G401.6 (cell line): ENCODE results near the gene MARCKS.

Source experiments
- FAIRE-seq: peaks from 2 replicates; lab custom pipeline; 2012; peaks lifted over from hg19 to GRCh38; lab: Jason Lieb, UNC

The MARCKS gene

DNA sequence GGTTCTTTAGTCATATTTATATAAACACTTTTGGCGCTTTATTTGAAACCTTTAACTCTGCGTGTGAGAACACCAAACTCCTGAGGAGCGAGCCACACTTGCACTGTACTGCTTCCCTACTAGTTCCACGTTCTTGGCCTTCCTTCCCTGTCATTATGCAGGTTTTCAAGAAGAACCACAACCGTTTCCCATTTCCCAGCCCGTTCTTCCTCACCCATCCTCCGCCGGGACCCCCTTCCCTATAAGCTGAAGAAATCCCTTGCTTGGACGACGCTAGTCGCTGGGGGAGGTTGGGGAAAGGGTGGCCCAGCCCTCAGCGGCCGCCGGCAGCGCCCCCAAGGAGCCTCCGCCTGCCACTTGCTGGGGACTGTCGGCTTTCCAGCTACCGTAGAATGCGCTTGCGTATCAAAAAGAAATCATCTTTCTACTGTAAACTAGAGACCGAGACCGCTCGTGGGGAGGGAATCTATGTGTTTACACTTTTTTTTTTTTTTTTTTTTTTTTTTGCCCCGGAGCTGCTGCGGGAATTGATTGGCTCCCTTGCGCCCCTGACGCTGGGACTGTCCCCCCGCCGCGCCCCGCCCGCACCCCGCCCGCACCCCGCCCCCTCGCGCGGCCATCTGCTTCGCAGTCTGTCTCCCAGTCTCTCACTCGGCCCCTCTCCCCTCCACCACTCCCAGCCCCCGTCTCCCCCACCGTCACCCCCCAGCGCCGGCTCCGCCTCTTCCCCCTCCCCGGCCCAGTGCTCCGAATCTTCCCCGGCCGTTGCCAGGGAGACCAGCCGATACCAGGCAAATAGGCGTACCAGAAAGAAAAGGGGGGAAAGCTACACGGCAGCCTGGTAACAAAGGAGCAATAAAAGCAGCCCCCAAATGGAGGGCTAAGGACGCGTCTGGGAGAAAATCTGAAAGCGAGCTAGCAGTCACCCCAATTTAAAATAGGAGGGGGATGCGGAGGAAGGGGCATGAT, 2.3 kb upstream of the MARCKS start:
- FAIRE-seq = no peak

DNA sequence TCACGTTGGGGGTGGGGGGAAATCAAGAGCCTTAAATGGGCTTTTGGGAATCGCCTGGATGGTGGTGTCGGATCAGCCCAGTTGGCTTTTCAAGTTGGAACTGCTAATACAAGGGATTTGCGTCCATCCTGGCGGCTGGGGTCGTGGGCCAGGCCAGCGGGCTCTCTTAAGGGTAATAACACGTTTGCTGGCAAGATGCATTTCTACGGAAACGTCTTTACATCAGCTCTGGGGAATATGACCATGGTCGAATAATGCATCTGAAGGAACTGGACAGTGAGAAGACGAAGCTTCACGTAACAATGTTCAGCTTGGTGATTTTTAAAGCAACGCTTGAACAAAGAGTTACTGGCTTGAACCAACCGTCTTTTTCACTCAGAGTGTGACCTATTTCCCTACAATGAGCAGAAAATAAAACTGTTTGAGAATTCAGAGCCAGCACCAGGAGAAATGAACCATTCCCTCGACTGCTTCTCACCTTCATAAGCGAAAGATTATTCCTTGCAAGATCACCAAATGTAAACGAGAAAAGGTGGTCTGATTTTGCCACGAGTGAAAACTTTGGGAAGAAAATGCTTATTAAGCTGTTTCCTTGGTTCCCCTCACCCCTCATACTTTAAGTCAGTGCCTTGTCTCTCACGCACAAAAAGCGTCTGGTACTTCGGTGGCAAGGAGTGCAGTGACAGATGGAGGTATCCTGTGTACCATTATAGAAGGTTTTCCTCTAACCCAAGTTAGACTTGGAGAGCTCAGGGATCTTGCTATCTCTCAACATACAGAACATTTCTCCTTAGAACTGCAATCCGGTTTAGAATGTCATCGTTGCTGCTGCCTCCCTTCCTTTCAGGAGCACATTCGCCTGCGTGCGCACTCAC, 1.4 kb upstream of the MARCKS start:
- no peak for FAIRE-seq

DNA sequence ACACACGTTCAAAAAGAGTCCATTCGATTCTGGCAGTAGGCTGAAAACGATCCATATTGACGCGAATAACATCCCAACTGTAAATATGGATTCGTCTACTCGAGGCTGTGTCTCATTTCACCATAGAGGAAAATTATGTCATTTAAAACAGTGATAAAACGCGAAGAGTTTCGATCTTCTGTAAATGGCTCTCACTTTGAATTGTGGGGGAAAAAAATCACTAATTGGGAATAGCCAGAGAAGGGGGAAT, 845 bp upstream of the MARCKS start:
- no peak for FAIRE-seq

- FAIRE-seq = no peak
Measured at GRCh38 chr6:113857556-113858479, 673 bp downstream of the MARCKS start.

DNA sequence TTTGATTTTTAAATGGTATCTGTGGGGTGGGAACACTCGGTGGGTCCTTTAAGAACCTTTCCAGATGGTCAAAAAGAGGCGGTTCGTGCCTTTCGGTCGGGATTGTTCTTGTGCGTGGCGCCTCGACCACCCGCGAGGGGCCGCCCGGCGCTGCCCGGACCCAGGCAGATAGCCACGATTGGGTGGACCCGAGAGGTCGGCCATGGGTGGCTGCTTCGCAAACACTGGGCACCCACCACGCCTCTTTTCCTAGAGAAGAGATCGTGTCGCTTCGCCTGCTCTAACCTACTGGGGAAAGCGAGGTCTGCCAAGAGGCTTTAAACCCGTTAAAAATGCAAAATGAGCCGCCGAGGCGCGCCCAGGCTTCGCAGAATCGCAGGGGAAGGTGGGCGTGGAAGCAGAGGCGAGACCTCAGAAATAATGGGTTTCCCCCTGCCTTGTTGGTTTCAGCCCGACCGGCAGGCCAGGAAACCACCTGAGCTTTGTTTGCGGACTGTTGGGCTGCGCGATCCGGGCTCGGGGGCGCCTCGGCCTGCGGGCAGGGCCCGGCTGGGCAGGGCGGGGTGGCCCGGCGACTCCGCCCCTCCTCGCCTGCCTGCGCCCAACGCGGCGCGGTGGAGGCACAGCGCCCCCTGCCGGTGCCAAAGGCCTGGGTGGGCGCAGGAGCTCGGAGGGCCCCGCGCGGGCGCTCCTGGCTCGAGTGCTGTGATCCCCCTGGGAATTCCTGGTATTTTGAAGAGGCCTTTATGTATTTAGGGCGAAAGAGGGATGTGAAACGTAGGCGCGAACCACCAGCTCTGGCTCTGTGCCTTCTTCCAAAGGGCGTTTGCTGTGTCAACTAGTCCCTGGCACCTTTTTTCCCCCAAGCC, 1.6 kb downstream of the MARCKS start:
- FAIRE-seq = no peak

DNA sequence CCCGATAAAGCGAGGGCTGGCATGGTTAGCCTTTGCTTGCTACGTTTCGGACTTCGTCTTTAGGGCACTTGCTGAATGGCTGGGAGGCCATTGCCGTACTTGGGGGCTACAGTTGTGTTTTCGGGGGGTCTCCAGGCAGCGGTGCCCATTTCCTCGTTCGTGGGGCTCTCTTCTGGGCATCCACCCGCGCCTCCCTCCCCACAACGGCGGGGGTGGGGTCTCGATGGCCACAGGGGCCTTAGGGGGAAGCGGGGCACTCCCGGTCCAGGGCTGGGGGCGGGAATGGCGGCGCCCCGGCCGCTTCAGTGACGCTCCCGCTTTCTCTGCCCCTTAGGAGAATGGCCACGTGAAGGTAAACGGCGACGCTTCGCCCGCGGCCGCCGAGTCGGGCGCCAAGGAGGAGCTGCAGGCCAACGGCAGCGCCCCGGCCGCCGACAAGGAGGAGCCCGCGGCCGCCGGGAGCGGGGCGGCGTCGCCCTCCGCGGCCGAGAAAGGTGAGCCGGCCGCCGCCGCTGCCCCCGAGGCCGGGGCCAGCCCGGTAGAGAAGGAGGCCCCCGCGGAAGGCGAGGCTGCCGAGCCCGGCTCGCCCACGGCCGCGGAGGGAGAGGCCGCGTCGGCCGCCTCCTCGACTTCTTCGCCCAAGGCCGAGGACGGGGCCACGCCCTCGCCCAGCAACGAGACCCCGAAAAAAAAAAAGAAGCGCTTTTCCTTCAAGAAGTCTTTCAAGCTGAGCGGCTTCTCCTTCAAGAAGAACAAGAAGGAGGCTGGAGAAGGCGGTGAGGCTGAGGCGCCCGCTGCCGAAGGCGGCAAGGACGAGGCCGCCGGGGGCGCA, 2.4 kb downstream of the MARCKS start:
- FAIRE-seq = no peak

- no peak for FAIRE-seq
Measured at GRCh38 chr6:113860181-113860955, 3.2 kb downstream of the MARCKS start.

DNA sequence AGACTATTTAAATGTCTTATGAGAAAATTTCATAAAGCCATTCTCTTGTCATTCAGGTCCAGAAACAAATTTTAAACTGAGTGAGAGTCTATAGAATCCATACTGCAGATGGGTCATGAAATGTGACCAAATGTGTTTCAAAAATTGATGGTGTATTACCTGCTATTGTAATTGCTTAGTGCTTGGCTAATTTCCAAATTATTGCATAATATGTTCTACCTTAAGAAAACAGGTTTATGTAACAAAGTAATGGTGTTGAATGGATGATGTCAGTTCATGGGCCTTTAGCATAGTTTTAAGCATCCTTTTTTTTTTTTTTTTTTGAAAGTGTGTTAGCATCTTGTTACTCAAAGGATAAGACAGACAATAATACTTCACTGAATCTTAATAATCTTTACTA, 5.0 kb downstream of the MARCKS start:
- no peak for FAIRE-seq

GRCh38 chr6:113870917-113871316, 13.8 kb downstream of the MARCKS start:
- no peak for FAIRE-seq

DNA sequence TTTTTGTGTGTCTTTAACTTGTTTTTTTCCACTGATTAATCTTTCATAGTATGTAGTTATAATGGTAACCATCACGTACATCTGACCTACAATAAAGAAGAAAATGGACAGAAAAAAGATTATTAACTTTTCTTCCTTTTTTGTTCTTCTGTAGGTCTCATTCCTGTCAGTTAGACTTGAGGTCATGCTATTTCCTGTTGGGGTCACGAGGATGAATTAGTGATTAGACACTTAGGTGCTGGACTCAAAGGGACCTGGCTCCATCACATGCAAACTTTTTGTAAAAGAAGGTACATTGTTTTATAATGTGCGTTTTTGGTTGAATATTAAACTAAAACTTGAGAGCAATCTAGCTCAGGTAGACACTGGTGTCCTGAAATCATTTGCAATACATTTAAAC, 14.8 kb downstream of the MARCKS start:
- no peak for FAIRE-seq

GRCh38 chr6:113873043-113873667, 16.0 kb downstream of the MARCKS start:
- FAIRE-seq = no peak

DNA sequence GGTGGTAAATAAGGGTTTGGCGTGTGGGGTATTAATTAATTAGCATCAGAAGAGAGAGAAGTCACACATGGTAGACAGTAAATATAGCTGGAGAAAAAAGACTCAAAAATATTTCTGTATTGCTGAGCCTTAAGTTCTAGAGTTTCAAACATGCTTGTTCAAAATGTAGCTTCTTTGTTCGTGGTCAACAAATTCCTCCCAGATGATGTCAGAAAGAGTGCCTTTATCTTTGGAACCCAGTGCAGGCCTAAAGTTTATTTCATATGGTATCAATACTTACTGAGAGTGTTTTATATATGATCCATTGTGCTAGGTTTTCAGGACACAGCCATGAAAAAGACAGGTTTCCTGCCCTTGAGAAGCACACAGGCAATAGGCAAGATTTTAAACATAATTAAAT, 18.3 kb downstream of the MARCKS start:
- FAIRE-seq = no peak

DNA sequence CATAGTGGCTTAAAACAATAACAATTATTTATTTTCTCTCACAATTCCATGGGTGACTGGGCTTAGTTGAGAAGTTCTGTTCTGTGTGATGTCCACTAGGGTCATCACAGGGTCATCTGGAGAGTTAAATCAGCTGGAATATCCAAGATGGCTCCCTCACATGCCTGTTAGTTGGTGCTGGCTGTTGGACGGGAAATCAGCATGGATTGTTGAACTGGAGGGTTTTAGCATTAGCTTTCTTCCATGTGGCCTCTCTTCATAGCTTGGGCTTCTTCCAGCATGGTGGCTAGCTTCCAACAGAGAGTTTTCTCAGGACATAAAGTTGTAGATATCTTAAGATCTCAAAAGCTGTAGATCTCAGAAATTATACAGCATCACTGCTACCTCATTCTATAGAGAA, 19.6 kb downstream of the MARCKS start:
- FAIRE-seq = no peak

DNA sequence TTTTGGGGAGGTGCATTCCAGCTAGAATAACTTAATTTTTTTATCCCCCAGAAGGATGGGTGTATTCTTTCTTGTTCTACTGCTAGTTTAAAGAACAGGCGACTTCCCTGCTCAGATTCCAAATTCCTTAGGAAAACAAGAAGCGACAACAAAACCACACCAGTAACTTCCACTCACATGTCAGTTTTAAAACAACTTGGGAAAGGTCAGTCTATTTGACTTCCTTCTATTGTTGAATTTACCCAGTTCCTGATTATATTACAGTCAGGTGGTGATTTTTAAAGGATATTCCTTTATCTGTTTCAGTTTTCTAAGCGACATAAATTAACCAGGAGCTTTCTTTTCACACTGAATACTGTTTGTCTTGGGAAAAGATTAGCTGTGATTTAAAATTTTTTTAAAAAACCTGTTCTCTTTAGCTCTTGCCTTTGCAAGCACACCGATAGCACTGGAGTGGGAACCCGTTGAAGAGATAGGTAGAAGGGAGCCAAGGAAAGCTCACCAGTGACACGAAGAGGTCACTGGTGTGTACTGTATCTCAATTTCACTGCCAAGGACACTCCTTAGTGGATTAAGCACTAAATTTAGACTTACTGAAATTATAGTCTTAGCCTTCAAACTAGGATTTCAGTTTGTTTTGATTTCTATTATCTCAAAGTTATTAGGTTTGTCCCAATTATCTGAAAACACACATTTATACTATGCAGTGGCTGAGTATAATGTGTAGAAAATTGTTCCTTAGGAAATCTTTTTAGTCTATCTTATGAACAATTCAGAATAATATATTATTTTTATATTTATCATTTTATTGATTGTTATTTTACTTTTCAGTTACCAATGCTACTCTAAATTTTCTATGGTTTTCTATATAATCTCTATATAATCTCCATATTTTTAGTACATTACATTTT, 22.3 kb downstream of the MARCKS start:
- FAIRE-seq = peak; percentile 44

- no peak for FAIRE-seq
Measured at GRCh38 chr6:113881478-113881980, 24.4 kb downstream of the MARCKS start.

- no peak for FAIRE-seq
Measured at GRCh38 chr6:113882336-113883022, 25.3 kb downstream of the MARCKS start.

- FAIRE-seq = no peak
Measured at GRCh38 chr6:113884011-113884410, 26.9 kb downstream of the MARCKS start.
